H9 (cell line): ENCODE measurements around the gene SLX1A. TPM values are rescaled to one million over a fixed set of nuclear protein-coding genes. Genes with fewer than 3 reads are reported as not detected.

ENCODE experiments used
- DNase-seq: peaks from one replicate; pipeline ENCODE4 v3.0.0-alpha.2; 2017
- H2AFZ ChIP-seq: one replicate; pipeline ENCODE4 v1.6.1; 2013; ENCODE audit warnings: mild to moderate bottlenecking, low read length, control low read depth, moderate library complexity
- H2AK5ac ChIP-seq: 2 replicates; pipeline ENCODE4 v1.6.1; 2013; ENCODE audit warnings: low read length, control low read depth, mixed read lengths; ENCODE audit not compliant: insufficient read length
- H2BK120ac ChIP-seq: one replicate; pipeline ENCODE4 v1.6.1; 2013; ENCODE audit warnings: low read depth, mild to moderate bottlenecking, low read length, control low read depth, inconsistent platforms; ENCODE audit not compliant: poor library complexity, severe bottlenecking
- H2BK12ac ChIP-seq: 2 replicates; pipeline ENCODE4 v1.6.1; 2013; ENCODE audit warnings: low read length, control low read depth, mixed read lengths, low read depth; ENCODE audit not compliant: insufficient read length
- H2BK15ac ChIP-seq: 2 replicates; pipeline ENCODE4 v1.6.1; 2013; ENCODE audit warnings: low read depth, low read length, control low read depth
- H2BK20ac ChIP-seq: one replicate; pipeline ENCODE4 v1.6.1; 2013; ENCODE audit warnings: low read depth, mild to moderate bottlenecking, low read length, control low read depth, inconsistent platforms; ENCODE audit not compliant: poor library complexity, severe bottlenecking
- H2BK5ac ChIP-seq: 2 replicates; pipeline ENCODE4 v1.6.1; 2013; ENCODE audit warnings: low read length, control low read depth, mixed read lengths; ENCODE audit not compliant: insufficient read length
- H3K14ac ChIP-seq: 2 replicates; pipeline ENCODE4 v1.6.1; 2013; ENCODE audit warnings: low read length, control low read depth; ENCODE audit not compliant: insufficient read depth
- H3K18ac ChIP-seq: 2 replicates; pipeline ENCODE4 v1.6.1; 2013; ENCODE audit warnings: low read depth, mild to moderate bottlenecking, mixed read lengths, low read length, control low read depth; ENCODE audit not compliant: insufficient read length
- H3K23ac ChIP-seq: 2 replicates; pipeline ENCODE4 v1.6.1; 2013; ENCODE audit warnings: low read length, control low read depth, mixed read lengths, low read depth; ENCODE audit not compliant: insufficient read length
- H3K23me2 ChIP-seq: 2 replicates; pipeline ENCODE4 v1.6.1; 2013; ENCODE audit warnings: low read depth, mild to moderate bottlenecking, mixed read lengths, low read length, control low read depth; ENCODE audit not compliant: insufficient read length, poor library complexity, severe bottlenecking
- H3K27ac ChIP-seq: 2 replicates; pipeline ENCODE4 v1.5.1; 2013; ENCODE audit warnings: low read length, control low read depth, mixed read lengths, low read depth; ENCODE audit not compliant: insufficient read length
- H3K27me3 ChIP-seq: 2 replicates; pipeline ENCODE4 v1.6.1; 2013; ENCODE audit warnings: low read length, control low read depth, inconsistent platforms; ENCODE audit not compliant: insufficient read depth
- H3K4ac ChIP-seq: 2 replicates; pipeline ENCODE4 v1.6.1; 2013; ENCODE audit warnings: low read depth, mild to moderate bottlenecking, control low read depth, inconsistent platforms, low read length, moderate library complexity
- H3K4me1 ChIP-seq: 2 replicates; pipeline ENCODE4 v1.6.1; 2013; ENCODE audit warnings: low read length, control low read depth, inconsistent platforms; ENCODE audit not compliant: insufficient read depth
- H3K4me2 ChIP-seq: 2 replicates; pipeline ENCODE4 v1.6.1; 2013; ENCODE audit warnings: low read length, control low read depth, mixed read lengths; ENCODE audit not compliant: insufficient read length, insufficient read depth
- H3K56ac ChIP-seq: 2 replicates; pipeline ENCODE4 v1.6.1; 2013; ENCODE audit warnings: low read depth, mild to moderate bottlenecking, mixed read lengths, low read length, control low read depth; ENCODE audit not compliant: insufficient read length
- H3K79me1 ChIP-seq: 2 replicates; pipeline ENCODE4 v1.6.1; 2013; ENCODE audit warnings: low read depth, mild to moderate bottlenecking, moderate library complexity, low read length, control low read depth, inconsistent platforms; ENCODE audit not compliant: insufficient read depth, poor library complexity, severe bottlenecking
- H3K79me2 ChIP-seq: 2 replicates; pipeline ENCODE4 v1.6.1; 2013; ENCODE audit warnings: low read length, control low read depth, inconsistent platforms; ENCODE audit not compliant: insufficient read depth
- H3K9ac ChIP-seq: 2 replicates; pipeline ENCODE4 v1.6.1; 2013; ENCODE audit warnings: low read length, control low read depth, mixed read lengths; ENCODE audit not compliant: insufficient read length; ENCODE audit errors: extremely low read depth
- H3K9me3 ChIP-seq: one replicate; pipeline ENCODE4 v1.6.1; 2013; ENCODE audit warnings: low read depth, low read length, inconsistent platforms; ENCODE audit not compliant: control insufficient read depth
- H3T11ph ChIP-seq: one replicate; pipeline ENCODE4 v1.6.1; 2013; ENCODE audit warnings: mild to moderate bottlenecking, low read length, control low read depth, inconsistent platforms
- H4K20me1 ChIP-seq: one replicate; pipeline ENCODE4 v1.6.1; 2013; ENCODE audit not compliant: control insufficient read depth, insufficient read length, insufficient read depth
- H4K5ac ChIP-seq: 2 replicates; pipeline ENCODE4 v1.6.1; 2013; ENCODE audit warnings: low read depth, mild to moderate bottlenecking, mixed read lengths, low read length, control low read depth; ENCODE audit not compliant: insufficient read length
- H4K8ac ChIP-seq: replicated peaks from 2 replicates; pipeline ENCODE4 v1.6.1; 2013; ENCODE audit warnings: low read length, control low read depth, mixed read lengths, low read depth; ENCODE audit not compliant: insufficient read length
- H4K91ac ChIP-seq: 2 replicates; pipeline ENCODE4 v1.6.1; 2013; ENCODE audit warnings: low read depth, mild to moderate bottlenecking, moderate library complexity, mixed read lengths, low read length, control low read depth; ENCODE audit not compliant: insufficient read length
- H3K27ac Mint-ChIP-seq, 3 experiments: 2 replicates in 2 of 3; 3 replicates in 1 of 3; pipeline ENCODE4 v1.8.0; 2020 to 2021; ENCODE audit warnings: mixed read lengths in 3 of 3, mild to moderate bottlenecking in 1 of 3, moderate library complexity in 1 of 3
- H3K27me3 Mint-ChIP-seq: 2 replicates; pipeline ENCODE4 v1.8.0; 2021; ENCODE audit warnings: low read depth, mild to moderate bottlenecking, moderate library complexity, mixed read lengths
- H3K36me3 Mint-ChIP-seq, 3 experiments: 2 replicates in 2 of 3; 3 replicates in 1 of 3; pipeline ENCODE4 v1.8.0; 2020 to 2021; ENCODE audit warnings: low read depth in 3 of 3, mixed read lengths in 3 of 3; ENCODE audit not compliant: insufficient read depth in 1 of 3
- H3K4me1 Mint-ChIP-seq, 2 experiments: 2 replicates each; pipeline ENCODE4 v1.8.0; 2020; ENCODE audit warnings: mixed read lengths in 2 of 2
- H3K4me3 Mint-ChIP-seq, 2 experiments: 2 replicates in 1 of 2; 3 replicates in 1 of 2; pipeline ENCODE4 v1.8.0; 2020 to 2021; ENCODE audit warnings: mild to moderate bottlenecking in 2 of 2, mixed read lengths in 2 of 2, moderate library complexity in 1 of 2
- H3K9me3 Mint-ChIP-seq, 2 experiments: 2 replicates in 1 of 2; 3 replicates in 1 of 2; pipeline ENCODE4 v1.8.0; 2020; ENCODE audit warnings: mild to moderate bottlenecking in 2 of 2, mixed read lengths in 2 of 2, moderate library complexity in 1 of 2
- WGBS: extraction: QIAGEN DNeasy Blood & Tissue Kit; methylation state at CpG from one replicate; pipeline ENCODE4 v1.1.7; 2013; ENCODE audit warnings: missing lambda C conversion rate, low lambda C conversion rate, mixed read lengths; ENCODE audit not compliant: insufficient read length; ENCODE audit errors: extremely low coverage; 5-methylcytosine and 5-hydroxymethylcytosine counted together
- total RNA-seq: library from RNA; stranded (reverse); gene quantifications from 2 replicates; pipeline ENCODE4 v1.2.1, GENCODE V29; 2021
- TF ChIP-seq, protein P1 (sequence below): fragments of 200-600 bp; sonication (generic); conservative IDR thresholded peaks from 3 replicates; pipeline ENCODE4 v1.8.0; 2021; ENCODE audit warnings: antibody characterized with exemption, mild to moderate bottlenecking

The SLX1A gene
- total RNA-seq, 1 experiment from 2014 or later, result 30.3 TPM

DNA sequence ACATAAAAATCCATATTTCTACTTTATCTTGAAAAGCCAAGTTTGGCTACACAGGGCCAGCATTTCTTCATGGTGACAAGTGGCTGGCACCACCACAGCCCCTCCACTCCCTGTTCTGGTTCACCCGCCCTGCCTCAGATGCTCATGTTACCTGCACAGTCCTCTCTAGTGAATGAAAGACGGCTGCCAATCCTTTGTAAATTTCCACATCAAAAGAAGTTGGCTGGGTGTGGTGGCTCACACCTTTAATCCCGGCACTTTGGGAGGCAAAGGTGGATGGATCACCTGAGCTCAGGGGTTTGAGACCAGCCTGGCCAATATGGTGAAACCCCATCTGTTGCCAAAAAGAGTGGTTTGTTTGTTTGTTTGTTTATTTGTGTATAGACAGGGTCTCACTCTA is 30.1 kb upstream of the SLX1A start:
- Histone ChIP-seq H2BK20ac (no peak overlapping the region), H3K9ac (no peak overlapping the region), H3K27ac (no peak overlapping the region), H3K14ac (no peak overlapping the region), H2AK5ac (no peak overlapping the region), H3K27me3 (no peaks in the 10 kb centered on the region), H3T11ph (no peak overlapping the region), H2AFZ (no peak overlapping the region), H3K9me3 (no peaks in the 10 kb centered on the region), H3K23me2 (no peaks in the 10 kb centered on the region), H3K4me2 (no peak overlapping the region), H4K8ac (no peak overlapping the region), H3K4me1 (no peaks in the 10 kb centered on the region), H2BK12ac (no peak overlapping the region), H3K79me1 (no peaks in the 10 kb centered on the region), H4K20me1 (no peaks in the 10 kb centered on the region), H3K56ac (no peak overlapping the region), H3K4ac (no peak overlapping the region), H3K79me2 (no peaks in the 10 kb centered on the region), H4K5ac (no peak overlapping the region), H3K23ac (no peak overlapping the region), H2BK15ac (no peak overlapping the region), H3K18ac (no peak overlapping the region), H4K91ac (no peak overlapping the region), H2BK5ac (no peak overlapping the region), H2BK120ac (no peak overlapping the region)
- Mint-ChIP-seq H3K27me3 (peaks cover 3% of the 10 kb centered on the region; the same call in 1 of the 2 replicates), H3K27ac (no peak overlapping the region; a peak in 1 of 7 replicates), H3K36me3 (peaks cover 2 to 4% (median 4%) of the 10 kb centered on the region in 3 experiments; a peak in 5 of 7 replicates), H3K4me1 (no peaks in the 10 kb centered on the region), H3K9me3 (peaks cover 4 to 10% of the 10 kb centered on the region in 2 experiments), H3K4me3 (no peak overlapping the region)
- TF ChIP-seq, protein P1, sequence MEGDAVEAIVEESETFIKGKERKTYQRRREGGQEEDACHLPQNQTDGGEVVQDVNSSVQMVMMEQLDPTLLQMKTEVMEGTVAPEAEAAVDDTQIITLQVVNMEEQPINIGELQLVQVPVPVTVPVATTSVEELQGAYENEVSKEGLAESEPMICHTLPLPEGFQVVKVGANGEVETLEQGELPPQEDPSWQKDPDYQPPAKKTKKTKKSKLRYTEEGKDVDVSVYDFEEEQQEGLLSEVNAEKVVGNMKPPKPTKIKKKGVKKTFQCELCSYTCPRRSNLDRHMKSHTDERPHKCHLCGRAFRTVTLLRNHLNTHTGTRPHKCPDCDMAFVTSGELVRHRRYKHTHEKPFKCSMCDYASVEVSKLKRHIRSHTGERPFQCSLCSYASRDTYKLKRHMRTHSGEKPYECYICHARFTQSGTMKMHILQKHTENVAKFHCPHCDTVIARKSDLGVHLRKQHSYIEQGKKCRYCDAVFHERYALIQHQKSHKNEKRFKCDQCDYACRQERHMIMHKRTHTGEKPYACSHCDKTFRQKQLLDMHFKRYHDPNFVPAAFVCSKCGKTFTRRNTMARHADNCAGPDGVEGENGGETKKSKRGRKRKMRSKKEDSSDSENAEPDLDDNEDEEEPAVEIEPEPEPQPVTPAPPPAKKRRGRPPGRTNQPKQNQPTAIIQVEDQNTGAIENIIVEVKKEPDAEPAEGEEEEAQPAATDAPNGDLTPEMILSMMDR, result no peak
- no peak for DNase-seq
- WGBS, result no CpG with 5 or more reads among the region's 3 CpGs
